GM18517 (cell line): ENCODE measurements around the gene YBX1.
A peak's percentile ranks its signal among the peaks of the same experiment; 100 is the strongest.
"Not testable (repeated sequence)": the region's sequence is repeated elsewhere in the genome, so short reads cannot be mapped to it uniquely, and the experiment has no call there.

Experiments used
- ATAC-seq: cut with Tn5 transposase; IDR thresholded peaks from one replicate; pipeline ENCODE4 v1.9.1; 2021; ENCODE audit warnings: mild to moderate bottlenecking, moderate library complexity; ENCODE audit not compliant: unreplicated experiment

YBX1 gene

GRCh38 chr1:42681741-42682483, at the start of gene YBX1:
Gene YBX1, plus strand, starts transcription at chr1:42682418. Its CDS starts 148 bp downstream, at chr1:42682566.
- ATAC-seq: peak; percentile 95

DNA sequence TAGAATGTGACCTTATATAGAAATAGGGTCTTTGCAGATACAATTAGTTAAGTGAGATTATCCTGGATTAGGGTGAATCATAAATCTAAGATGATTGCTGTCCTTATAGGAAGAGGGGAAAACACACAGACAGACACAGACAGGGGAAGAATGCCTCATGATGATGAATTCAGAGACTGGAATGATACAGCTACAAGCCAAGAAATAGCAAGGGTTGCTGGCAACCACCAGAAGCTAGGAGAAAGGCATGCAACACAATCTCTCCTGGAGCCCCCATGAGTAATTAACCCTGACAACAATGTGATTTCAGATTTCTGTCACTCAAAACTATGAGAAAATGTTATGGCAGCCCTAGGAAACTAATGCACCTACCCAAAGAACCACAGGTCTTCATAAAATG, 43.1 kb upstream of the YBX1 start:
- no peak for ATAC-seq

DNA sequence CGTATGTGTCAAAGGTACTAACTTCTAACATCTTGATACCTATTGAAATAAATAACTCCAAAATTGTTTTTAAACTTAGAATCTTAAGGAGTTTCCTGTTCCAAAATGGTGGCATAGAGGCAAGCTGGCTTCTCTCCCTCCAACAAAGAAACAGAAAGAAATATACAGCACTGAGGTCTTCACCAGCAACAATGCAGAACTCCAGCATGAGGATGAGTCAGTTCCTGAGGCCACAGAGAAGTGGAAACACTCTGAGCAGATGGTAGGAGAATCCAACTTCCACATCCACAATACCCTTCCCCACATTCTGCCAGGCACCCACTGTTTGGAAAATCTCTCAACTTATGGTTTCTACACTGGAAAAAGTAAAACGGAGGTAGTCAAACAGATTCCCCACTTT, 36.2 kb upstream of the YBX1 start:
- ATAC-seq: no peak

DNA sequence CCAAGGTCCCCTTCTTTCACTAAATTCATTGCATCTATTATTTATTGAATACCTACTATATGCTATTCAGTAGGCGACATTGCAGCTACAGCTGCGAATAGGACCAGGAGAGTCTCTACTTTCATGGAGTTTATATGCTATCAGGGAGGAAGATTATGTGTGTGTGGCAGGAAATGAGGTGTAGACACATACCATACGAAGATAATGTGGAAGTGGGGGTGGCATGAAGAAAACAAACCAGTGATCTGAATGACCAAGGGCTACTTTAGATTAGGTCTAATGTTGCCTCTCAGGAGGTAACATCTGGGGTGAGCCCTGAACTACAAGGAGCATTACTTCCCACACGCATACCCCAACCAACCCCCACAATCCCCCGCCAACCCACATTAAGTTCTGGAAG, 25.0 kb upstream of the YBX1 start:
- ATAC-seq: no peak

- ATAC-seq: peak; percentile 86
Observed at GRCh38 chr1:42657981-42658876, 24.0 kb upstream of the YBX1 start, which contains the start of gene PPIH. Gene PPIH, plus strand, starts transcription at chr1:42658423. Its CDS starts 24 bp downstream, at chr1:42658447.

DNA sequence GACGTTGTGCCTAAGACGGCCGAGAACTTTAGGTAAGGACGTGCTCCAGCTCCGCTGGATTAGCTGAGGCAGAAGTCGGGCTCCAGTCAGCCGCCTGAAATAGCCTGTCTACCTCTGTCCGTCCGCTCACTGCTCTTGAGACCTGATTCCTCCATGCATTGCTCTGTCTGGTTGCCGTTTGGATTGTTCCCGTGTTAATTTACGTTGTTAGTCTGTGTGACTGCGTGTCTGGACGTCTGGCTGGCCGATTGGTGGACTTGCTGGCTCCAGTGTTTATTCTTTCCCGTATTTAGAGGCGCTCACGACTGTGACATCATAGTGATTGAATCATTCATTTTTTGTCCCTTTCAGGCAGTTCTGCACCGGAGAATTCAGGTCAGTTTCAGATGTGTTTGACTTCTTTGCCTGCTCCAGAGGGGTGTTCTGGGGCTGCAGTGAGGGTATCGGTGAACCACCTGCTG, 23.3 kb upstream of the YBX1 start:
- ATAC-seq: peak; percentile 1

DNA sequence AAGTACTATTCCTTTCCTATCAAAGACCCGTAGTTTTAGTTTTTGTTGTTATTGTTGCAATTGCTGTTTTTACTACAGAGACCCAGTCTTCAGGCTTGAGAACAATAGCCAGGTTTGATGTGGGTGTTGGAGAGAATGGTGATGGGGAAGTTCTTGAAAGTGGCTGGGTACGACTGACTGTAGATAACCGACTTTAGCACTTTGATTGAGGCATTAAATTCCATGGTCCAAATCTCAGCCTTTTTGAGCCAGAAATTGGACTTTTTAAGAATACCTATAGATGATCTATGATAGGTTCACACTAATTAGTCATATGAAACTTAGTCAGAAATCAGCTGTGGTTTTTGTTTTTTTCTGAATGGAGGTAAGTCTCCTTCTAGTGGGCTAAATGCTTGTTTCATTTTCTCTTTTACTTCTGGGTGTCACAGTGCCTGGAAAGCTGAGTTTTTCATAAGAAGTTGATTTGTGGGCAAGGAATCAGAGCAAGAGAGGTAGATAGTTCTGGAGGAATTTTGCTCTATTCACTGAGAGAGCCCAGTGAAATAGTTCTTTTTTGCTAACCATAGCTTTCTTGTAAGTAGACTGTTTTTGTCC, 21.2 kb upstream of the YBX1 start:
- ATAC-seq: no peak

GRCh38 chr1:42669936-42670335, 12.3 kb upstream of the YBX1 start:
- no peak for ATAC-seq

- no peak for ATAC-seq
Observed at GRCh38 chr1:42670425-42670824, 11.8 kb upstream of the YBX1 start.

GRCh38 chr1:42674214-42674613, 8.0 kb upstream of the YBX1 start:
- no peak for ATAC-seq

DNA sequence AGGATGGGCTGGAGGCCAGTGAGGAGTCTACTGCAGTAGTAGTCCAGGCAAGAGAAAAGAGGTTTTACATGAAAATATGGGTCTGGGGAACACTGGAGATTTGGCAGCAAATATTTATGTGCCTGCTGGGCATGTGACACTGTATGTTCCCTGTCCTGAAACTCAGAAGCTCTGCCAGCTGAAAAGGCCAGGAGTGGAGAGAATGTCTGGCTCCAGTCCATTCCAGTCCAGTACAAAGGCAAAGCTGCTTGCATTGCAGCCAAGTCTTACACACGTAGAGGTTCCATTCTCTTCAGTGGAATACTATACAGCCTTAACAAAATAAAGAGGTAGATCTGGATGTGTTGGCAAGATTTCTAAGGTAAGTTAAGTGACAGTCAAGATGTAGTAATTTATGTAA, 7.5 kb upstream of the YBX1 start:
- ATAC-seq: no peak

GRCh38 chr1:42675467-42675866, 6.8 kb upstream of the YBX1 start:
- no peak for ATAC-seq

GRCh38 chr1:42676534-42677087, 5.6 kb upstream of the YBX1 start:
- no peak for ATAC-seq

DNA sequence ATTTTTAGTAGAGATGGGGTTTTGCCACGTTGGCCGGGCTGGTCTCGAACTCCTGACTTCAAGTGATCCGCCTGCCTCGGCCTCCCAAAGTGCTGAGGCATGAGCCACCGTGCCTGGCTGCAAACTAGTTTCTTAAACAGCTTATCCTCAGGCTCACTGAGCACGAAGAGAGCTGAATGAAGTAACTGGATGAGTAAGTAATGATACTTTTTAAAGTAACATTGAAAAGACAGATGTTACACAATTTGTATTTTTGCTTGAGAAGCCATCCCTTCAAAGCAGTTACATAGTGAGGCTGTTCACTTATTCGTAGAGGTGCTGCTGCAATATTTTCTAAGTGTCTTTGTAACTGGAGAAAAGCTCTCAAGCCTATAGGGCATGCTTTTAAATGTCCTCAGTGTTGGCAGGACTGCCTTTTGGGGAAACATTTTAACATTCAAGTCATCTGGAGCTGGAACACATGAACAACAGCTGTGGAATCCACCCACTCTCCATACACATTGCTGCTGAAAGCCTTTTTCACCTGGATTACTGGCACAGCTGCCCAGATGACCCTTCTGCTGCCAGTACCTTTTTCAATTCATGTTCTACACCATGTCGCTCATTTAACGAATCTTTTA, 2.7 kb upstream of the YBX1 start:
- ATAC-seq: no peak

GRCh38 chr1:42680055-42680454, 2.2 kb upstream of the YBX1 start:
- ATAC-seq: no peak

DNA sequence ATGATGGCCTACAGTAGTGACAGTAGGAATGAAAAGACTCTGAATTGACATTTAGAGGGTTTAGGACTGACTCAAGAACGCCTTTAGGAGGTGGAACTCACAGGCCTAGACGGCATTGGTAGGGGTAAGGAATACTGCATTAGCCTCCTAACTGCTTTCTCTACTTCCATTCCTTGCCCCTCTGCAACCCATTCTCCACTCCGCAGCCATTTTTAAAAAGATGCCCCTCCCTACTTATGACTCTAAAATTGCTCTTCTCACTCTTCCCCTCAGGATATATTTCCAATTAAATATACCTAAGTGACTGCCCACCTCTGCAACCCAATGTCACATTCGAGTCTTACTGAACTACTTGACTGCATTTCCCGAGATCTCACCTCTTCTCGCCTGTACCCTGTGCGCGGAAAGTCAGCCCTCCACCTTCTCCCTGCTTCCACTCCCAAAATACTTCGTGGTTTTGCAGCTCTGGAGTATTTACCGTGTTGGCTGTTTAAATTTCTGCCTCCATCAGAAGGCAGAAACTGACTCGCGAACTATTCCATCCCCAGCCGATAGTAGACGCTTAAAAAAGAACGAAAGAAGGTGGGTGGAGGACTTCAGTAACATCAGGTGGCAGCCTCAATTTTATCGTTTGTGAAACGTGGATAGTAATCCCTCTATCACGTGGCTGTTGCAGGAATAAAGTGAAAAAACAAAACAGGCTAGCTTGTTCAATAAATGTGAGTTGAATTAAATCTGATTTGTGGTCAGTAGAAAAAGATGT, 1.1 kb upstream of the YBX1 start:
- ATAC-seq: no peak

DNA sequence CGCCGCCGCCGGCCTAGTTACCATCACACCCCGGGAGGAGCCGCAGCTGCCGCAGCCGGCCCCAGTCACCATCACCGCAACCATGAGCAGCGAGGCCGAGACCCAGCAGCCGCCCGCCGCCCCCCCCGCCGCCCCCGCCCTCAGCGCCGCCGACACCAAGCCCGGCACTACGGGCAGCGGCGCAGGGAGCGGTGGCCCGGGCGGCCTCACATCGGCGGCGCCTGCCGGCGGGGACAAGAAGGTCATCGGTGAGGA, 193 bp downstream of the YBX1 start:
- ATAC-seq: not testable (repeated sequence)

DNA sequence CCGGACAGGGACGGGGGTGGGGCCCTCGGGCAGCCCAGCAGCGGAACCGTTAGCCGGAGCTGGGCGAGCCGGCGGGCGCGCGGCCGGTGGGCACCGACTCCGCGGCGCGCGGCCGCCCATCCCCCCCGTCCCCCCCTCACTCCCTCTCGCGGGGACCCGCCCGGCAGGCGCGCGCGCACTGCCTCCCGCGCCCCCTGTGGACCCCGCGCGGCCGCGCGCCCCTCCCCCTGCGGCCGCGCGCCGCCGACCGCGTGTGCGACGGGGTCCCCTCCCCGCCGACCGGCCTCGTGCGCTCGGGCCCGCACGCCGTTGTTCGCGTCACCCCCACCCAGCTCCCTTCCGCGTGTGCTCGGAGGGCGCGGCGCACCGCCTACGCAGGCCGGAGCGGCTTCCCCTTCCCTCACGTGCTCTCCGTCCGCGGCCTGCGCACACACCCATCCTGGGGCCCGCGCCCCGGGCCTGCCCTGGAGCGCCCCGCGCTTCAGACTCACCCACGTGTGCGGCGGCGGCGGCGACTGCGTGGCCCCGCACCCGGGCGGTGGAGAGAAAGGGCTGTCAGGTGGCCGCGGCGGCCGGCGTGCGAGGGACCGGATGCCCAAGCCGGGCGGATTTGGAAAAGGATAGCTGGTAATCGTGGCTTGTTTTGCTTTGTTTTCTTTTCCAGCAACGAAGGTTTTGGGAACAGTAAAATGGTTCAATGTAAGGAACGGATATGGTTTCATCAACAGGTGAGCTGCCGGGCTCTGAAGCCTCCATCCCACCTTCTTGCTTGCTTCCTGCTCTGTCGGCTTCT, 717 bp downstream of the YBX1 start:
- ATAC-seq: no peak

GRCh38 chr1:42684139-42684538, 1.9 kb downstream of the YBX1 start:
- no peak for ATAC-seq

DNA sequence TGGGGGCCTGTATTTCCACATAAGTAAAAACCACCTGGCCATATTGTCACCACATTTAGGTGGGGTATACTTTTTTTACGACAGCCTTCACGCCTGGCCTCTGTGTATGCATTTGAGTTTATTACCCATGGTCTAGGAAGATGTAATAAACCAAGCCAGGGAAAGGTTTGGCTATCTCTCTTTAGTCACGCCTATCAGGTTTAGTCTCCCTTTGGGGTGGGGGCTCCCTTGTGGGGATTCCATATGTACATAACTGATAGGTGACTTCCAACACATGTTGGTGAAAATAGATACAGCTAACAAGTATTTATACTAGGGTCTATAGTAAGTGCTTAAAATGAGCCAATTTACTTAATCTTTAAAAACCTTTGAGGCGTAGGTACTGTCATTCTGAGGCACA, 4.2 kb downstream of the YBX1 start:
- no peak for ATAC-seq
